ENCODE data around the gene F2RL1.
"Not testable (repeated sequence)": the region's sequence is repeated elsewhere in the genome, so short reads cannot be mapped to it uniquely, and the experiment has no call there.

F2RL1 gene

DNA sequence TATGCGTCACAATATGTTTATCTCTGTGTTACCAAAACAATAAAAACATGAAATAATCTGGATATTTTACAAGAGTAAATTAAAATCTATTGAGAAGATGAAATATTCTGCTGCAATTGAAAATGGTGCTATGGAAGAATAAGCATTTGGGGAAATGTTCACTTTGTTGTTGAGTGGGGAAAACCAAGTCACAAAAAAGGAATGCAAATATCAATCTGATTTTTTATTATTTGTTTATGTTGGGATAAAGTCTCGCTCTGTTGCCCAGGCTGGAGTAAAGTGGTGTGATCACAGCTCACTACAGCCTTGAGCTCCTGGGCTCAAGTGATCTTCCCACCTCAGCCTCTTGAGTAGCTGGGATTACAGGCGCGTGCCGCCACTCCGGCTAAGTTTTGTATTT is 8.6 kb upstream of the F2RL1 start:
- H3K27me3 ChIP-seq (ENCODE audit: insufficient read depth, poor library complexity, severe bottlenecking), result no peaks in the 10 kb centered on the region
- H3K4me3 ChIP-seq (replicated peaks; ENCODE audit: insufficient read depth, low read length), result no peak overlapping the region
- no peak overlapping the region for H3K27ac ChIP-seq (replicated peaks)
- TF ChIP-seq SPI1 (IDR thresholded peaks at IDR 0.05; ENCODE audit: borderline replicate concordance, low read depth) (no peak), GABPA (IDR thresholded peaks at IDR 0.05; ENCODE audit: low read depth) (no peak), POLR2AphosphoS5 (IDR thresholded peaks at IDR 0.05; ENCODE audit: low read depth) (no peak)
- TF ChIP-seq, protein P1, sequence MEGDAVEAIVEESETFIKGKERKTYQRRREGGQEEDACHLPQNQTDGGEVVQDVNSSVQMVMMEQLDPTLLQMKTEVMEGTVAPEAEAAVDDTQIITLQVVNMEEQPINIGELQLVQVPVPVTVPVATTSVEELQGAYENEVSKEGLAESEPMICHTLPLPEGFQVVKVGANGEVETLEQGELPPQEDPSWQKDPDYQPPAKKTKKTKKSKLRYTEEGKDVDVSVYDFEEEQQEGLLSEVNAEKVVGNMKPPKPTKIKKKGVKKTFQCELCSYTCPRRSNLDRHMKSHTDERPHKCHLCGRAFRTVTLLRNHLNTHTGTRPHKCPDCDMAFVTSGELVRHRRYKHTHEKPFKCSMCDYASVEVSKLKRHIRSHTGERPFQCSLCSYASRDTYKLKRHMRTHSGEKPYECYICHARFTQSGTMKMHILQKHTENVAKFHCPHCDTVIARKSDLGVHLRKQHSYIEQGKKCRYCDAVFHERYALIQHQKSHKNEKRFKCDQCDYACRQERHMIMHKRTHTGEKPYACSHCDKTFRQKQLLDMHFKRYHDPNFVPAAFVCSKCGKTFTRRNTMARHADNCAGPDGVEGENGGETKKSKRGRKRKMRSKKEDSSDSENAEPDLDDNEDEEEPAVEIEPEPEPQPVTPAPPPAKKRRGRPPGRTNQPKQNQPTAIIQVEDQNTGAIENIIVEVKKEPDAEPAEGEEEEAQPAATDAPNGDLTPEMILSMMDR (IDR thresholded peaks at IDR 0.05; ENCODE audit: insufficient read depth, low read length), result no peak
- DNase-seq (ENCODE audit: low read depth in 1 of 2, low spot score in 1 of 2), result no peak

DNA sequence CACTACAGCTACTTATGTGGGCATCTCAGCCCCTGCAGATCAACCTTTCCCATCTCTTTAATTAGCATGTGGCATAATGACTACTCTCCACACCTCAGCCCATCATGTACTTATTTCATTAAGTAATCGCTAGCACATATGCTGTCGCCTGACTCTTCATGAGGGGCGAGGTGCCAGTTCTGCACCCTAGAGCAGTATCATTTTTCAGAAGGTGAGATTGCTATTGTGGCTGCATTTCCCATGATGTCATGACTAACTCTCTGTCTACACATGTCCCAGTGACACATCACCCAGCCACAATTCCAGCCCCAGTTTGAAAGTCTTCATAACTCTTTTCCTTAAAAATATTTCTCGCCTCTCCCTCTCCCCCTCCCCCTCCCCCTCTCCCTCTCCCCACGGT is 7.6 kb upstream of the F2RL1 start:
- no peak overlapping the region for H3K27ac ChIP-seq (replicated peaks)
- no peak for DNase-seq (ENCODE audit: low read depth in 1 of 2, low spot score in 1 of 2)
- TF ChIP-seq POLR2AphosphoS5 (IDR thresholded peaks at IDR 0.05; ENCODE audit: low read depth) (no peak), GABPA (IDR thresholded peaks at IDR 0.05; ENCODE audit: low read depth) (no peak), SPI1 (IDR thresholded peaks at IDR 0.05; ENCODE audit: borderline replicate concordance, low read depth) (no peak)
- TF ChIP-seq, protein P2, sequence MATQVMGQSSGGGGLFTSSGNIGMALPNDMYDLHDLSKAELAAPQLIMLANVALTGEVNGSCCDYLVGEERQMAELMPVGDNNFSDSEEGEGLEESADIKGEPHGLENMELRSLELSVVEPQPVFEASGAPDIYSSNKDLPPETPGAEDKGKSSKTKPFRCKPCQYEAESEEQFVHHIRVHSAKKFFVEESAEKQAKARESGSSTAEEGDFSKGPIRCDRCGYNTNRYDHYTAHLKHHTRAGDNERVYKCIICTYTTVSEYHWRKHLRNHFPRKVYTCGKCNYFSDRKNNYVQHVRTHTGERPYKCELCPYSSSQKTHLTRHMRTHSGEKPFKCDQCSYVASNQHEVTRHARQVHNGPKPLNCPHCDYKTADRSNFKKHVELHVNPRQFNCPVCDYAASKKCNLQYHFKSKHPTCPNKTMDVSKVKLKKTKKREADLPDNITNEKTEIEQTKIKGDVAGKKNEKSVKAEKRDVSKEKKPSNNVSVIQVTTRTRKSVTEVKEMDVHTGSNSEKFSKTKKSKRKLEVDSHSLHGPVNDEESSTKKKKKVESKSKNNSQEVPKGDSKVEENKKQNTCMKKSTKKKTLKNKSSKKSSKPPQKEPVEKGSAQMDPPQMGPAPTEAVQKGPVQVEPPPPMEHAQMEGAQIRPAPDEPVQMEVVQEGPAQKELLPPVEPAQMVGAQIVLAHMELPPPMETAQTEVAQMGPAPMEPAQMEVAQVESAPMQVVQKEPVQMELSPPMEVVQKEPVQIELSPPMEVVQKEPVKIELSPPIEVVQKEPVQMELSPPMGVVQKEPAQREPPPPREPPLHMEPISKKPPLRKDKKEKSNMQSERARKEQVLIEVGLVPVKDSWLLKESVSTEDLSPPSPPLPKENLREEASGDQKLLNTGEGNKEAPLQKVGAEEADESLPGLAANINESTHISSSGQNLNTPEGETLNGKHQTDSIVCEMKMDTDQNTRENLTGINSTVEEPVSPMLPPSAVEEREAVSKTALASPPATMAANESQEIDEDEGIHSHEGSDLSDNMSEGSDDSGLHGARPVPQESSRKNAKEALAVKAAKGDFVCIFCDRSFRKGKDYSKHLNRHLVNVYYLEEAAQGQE (IDR thresholded peaks at IDR 0.05; ENCODE audit: insufficient replicate concordance, low read depth), result no peak
- no peak overlapping the region for H3K4me3 ChIP-seq (replicated peaks; ENCODE audit: insufficient read depth, low read length)
- H3K27me3 ChIP-seq (ENCODE audit: insufficient read depth, poor library complexity, severe bottlenecking), result no peaks in the 10 kb centered on the region

DNA sequence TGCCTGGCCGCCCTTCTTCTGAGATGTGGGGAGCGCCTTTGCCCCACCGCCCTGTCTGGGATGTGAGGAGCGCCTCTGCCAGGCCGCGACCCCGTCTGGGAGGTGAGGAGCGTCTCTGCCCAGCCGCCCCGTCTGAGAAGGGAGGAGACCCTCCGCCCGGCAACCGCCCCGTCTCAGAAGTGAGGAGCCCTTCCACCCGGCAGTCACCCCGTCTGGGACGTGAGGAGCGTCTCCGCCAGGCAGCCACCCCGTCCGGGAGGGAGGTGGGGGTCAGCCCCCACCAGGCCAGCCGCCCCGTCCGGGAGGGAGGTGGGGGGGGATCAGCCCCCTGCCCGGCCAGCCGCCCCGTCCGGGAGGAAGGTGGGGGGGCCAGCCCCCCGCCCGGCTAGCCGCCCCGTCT is 6.6 kb upstream of the F2RL1 start:
- H3K27me3 ChIP-seq (ENCODE audit: insufficient read depth, poor library complexity, severe bottlenecking), result not testable (repeated sequence)

DNA sequence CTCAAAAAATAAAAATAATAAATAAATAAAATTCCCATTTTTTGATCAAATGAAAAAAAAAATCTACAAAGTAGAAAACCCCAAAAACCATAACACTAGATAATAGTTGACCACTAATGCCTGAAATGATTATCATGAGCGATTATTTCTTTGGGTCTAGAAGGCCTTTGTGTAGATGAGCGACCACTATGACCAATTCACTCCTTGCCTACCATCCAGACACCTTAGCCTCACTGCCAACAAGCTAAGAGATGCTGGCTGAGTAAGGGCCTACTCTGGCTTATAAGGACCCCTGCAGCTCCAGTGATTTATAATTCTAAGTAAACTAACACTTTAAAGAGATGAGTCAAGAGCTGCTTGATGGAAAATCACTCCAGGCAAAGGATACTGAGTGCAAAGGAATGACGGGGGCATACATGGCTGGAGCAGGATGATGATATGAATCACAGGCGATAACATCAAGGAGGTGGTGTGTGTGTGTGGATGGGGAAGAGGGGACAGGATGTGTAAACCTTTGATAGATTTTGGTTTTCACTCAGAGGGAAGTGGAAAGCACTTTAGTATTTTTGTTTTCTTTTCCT is 4.8 kb upstream of the F2RL1 start:
- Histone ChIP-seq H3K27me3 (ENCODE audit: insufficient read depth, poor library complexity, severe bottlenecking) (peaks cover under 1% of the 10 kb centered on the region), H3K27ac (replicated peaks) (no peak overlapping the region), H3K4me3 (replicated peaks; ENCODE audit: insufficient read depth, low read length) (no peak overlapping the region)
- DNase-seq (ENCODE audit: low read depth in 1 of 2, low spot score in 1 of 2), result no peak
- TF ChIP-seq GABPA (IDR thresholded peaks at IDR 0.05; ENCODE audit: low read depth), result no peak
- TF ChIP-seq SPI1 (IDR thresholded peaks at IDR 0.05; ENCODE audit: borderline replicate concordance, low read depth), result no peak

More for the DNA sequence above, 6.6 kb upstream of the F2RL1 start:
- not testable (repeated sequence) for DNase-seq (ENCODE audit: low read depth in 1 of 2, low spot score in 1 of 2); H3K27ac ChIP-seq (replicated peaks); H3K4me3 ChIP-seq (replicated peaks; ENCODE audit: insufficient read depth, low read length)

DNA sequence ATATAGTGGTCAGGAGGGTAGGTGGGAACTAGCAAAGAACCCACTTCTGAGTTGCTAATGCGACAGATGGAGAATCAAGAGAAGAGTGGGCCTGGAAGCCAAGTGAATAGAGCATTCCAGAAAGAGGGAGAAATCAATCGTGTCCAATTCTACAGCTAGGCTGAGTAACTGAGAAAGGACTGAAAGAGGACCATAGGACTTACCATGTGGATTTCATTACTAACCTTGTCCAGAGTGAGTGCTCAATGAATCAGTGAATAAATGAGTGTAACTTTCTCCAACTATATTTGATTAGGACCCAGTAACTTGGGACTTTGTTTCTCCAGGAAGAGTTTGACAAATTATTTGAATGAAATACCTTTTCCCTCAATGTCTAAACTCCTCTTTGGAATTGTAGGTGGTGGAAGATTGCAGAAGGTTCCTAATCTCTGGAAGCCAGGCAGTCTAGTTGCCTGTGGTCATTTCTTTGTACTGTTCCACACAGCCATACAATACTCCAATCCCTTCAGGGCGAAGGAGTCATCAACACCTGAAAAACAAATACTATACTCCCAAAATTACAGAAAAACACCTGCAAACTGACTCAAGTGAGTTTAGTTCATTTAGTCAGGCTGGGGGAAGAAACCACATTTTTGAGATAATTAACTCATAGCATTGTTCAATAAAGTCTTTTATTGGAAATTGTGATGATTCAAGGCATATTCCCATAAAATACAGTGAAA is 2.6 kb upstream of the F2RL1 start:
- Histone ChIP-seq H3K27me3 (ENCODE audit: insufficient read depth, poor library complexity, severe bottlenecking) (peaks cover 2% of the 10 kb centered on the region), H3K4me3 (replicated peaks; ENCODE audit: insufficient read depth, low read length) (no peak overlapping the region), H3K27ac (replicated peaks) (no peak overlapping the region)
- no peak for TF ChIP-seq SPI1 (IDR thresholded peaks at IDR 0.05; ENCODE audit: borderline replicate concordance, low read depth)
- TF ChIP-seq, protein P2 (IDR thresholded peaks at IDR 0.05; ENCODE audit: insufficient replicate concordance, low read depth), result no peak
- no peak for TF ChIP-seq GABPA (IDR thresholded peaks at IDR 0.05; ENCODE audit: low read depth)
- TF ChIP-seq, protein P1 (IDR thresholded peaks at IDR 0.05; ENCODE audit: insufficient read depth, low read length), result no peak
- no peak for TF ChIP-seq POLR2AphosphoS5 (IDR thresholded peaks at IDR 0.05; ENCODE audit: low read depth)
- no peak for DNase-seq (ENCODE audit: low read depth in 1 of 2, low spot score in 1 of 2)

Measured in HL-60 (cell line).